Mesendoderm (in vitro differentiated cells): ENCODE measurements around the gene TNFRSF21.
"Not testable (repeated sequence)": the region's sequence is repeated elsewhere in the genome, so short reads cannot be mapped to it uniquely, and the experiment has no call there.

ENCODE experiments used
- DNase-seq: peaks from one replicate; pipeline ENCODE4 v3.0.0; 2013
- H2AK5ac ChIP-seq: 2 replicates; pipeline ENCODE4 v1.6.1; 2013; ENCODE audit warnings: low read length, inconsistent platforms
- H2BK120ac ChIP-seq: 2 replicates; pipeline ENCODE4 v1.6.1; 2013; ENCODE audit warnings: low read depth, mild to moderate bottlenecking, low read length, moderate library complexity, mixed read lengths
- H2BK15ac ChIP-seq: replicated peaks from 2 replicates; pipeline ENCODE4 v1.6.1; 2013; ENCODE audit warnings: low read depth, mild to moderate bottlenecking, moderate library complexity
- H2BK5ac ChIP-seq: 2 replicates; pipeline ENCODE4 v1.6.1; 2013; ENCODE audit warnings: low read length, inconsistent platforms
- H3K18ac ChIP-seq: 2 replicates; pipeline ENCODE4 v1.6.1; 2013; ENCODE audit warnings: mild to moderate bottlenecking, low read length, mixed read lengths
- H3K23ac ChIP-seq: one replicate; pipeline ENCODE4 v1.6.1; 2013; ENCODE audit warnings: low read length
- H3K27ac ChIP-seq: 2 replicates; pipeline ENCODE4 v1.5.1; 2013; ENCODE audit warnings: low read depth, mild to moderate bottlenecking, inconsistent platforms, low read length, moderate library complexity
- H3K27me3 ChIP-seq: 2 replicates; pipeline ENCODE4 v1.6.1; 2013; ENCODE audit warnings: low read length, control low read depth, mild to moderate bottlenecking, inconsistent platforms; ENCODE audit not compliant: insufficient read depth, poor library complexity
- H3K36me3 ChIP-seq: 2 replicates; pipeline ENCODE4 v1.6.1; 2013; ENCODE audit warnings: low read length, inconsistent platforms; ENCODE audit not compliant: control insufficient read depth, insufficient read depth
- H3K4ac ChIP-seq: one replicate; pipeline ENCODE4 v1.6.1; 2013; ENCODE audit warnings: low read depth, mild to moderate bottlenecking, low read length, moderate library complexity
- H3K4me1 ChIP-seq: 2 replicates; pipeline ENCODE4 v1.6.1; 2013; ENCODE audit warnings: low read depth, low read length, inconsistent platforms; ENCODE audit not compliant: control insufficient read depth
- H3K4me2 ChIP-seq: 2 replicates; pipeline ENCODE4 v1.6.1; 2013; ENCODE audit warnings: low read length
- H3K4me3 ChIP-seq: 2 replicates; pipeline ENCODE4 v1.5.1; 2013; ENCODE audit warnings: mild to moderate bottlenecking, low read length
- H3K56ac ChIP-seq: one replicate; pipeline ENCODE4 v1.6.1; 2013; ENCODE audit warnings: low read length
- H3K79me1 ChIP-seq: 2 replicates; pipeline ENCODE4 v1.6.1; 2013; ENCODE audit warnings: low read length, inconsistent platforms
- H3K79me2 ChIP-seq: 2 replicates; pipeline ENCODE4 v1.6.1; 2013; ENCODE audit warnings: mild to moderate bottlenecking, low read length; ENCODE audit not compliant: control insufficient read depth, insufficient read depth
- H3K9ac ChIP-seq: 2 replicates; pipeline ENCODE4 v1.6.1; 2013; ENCODE audit warnings: low read length, inconsistent platforms
- H4K5ac ChIP-seq: one replicate; pipeline ENCODE4 v1.6.1; 2013; ENCODE audit warnings: low read length
- H4K8ac ChIP-seq: one replicate; pipeline ENCODE4 v1.6.1; 2013; ENCODE audit warnings: low read depth, mild to moderate bottlenecking, control low read depth, low read length, moderate library complexity
- WGBS: extraction: QIAGEN DNeasy Blood & Tissue Kit; methylation state at CpG from one replicate; pipeline ENCODE4 v1.1.7; 2013; ENCODE audit warnings: low lambda C conversion rate, missing lambda C conversion rate; ENCODE audit not compliant: insufficient coverage; ENCODE audit errors: extremely low coverage; 5-methylcytosine and 5-hydroxymethylcytosine counted together

TNFRSF21 gene

GRCh38 chr6:47275132-47275531 is 34.6 kb downstream of the TNFRSF21 start:
- not testable (repeated sequence) for H3K9ac ChIP-seq, H3K4me3 ChIP-seq, H3K27me3 ChIP-seq, H2BK15ac ChIP-seq, H4K5ac ChIP-seq, H2AK5ac ChIP-seq, H3K4me1 ChIP-seq, H3K27ac ChIP-seq, H2BK120ac ChIP-seq, H4K8ac ChIP-seq, H3K23ac ChIP-seq, DNase-seq, H3K36me3 ChIP-seq, H3K56ac ChIP-seq, H3K4me2 ChIP-seq, H3K4ac ChIP-seq, H3K18ac ChIP-seq, H2BK5ac ChIP-seq
- Histone ChIP-seq H3K79me1 (peaks cover 13% of the 10 kb centered on the region), H3K79me2 (peaks cover 27% of the 10 kb centered on the region)
- WGBS, result no CpG with 5 or more reads among the region's 5 CpGs

DNA sequence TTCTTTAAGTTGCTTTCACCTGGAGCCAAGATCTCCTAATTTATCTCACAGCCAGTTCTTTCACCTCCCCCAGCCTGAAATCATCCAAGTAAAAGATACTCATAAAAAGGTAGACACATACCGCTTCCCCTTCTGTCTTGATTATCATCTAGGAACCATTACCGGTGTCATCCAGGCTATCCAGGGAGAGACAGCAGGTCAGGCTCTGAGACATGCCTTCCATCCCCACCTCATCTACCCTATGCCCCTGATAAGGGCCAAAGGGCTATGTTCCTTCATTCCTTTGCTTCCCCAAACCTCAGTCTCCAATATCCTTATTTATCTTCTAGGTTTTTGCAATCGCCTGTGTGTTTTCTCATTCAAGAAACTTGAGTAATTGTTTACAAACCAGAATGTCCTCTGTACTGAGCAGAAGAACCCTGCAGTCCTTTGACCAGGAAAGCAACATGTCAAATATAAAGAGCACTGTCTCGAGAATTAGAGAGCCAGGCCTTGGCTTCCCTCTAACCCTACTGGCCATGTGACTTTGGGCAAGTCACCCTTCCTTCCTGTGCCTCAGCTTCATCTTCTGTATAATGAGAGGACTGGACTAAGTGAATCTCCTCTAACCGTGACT is 41.0 kb downstream of the TNFRSF21 start:
- Histone ChIP-seq H3K23ac (no peak overlapping the region), H3K4ac (no peak overlapping the region), H3K9ac (no peak overlapping the region), H3K79me1 (peaks cover 14% of the 10 kb centered on the region), H3K4me2 (no peak overlapping the region), H3K18ac (no peak overlapping the region), H3K4me3 (no peak overlapping the region), H4K8ac (no peak overlapping the region), H3K79me2 (peaks cover 15% of the 10 kb centered on the region), H2AK5ac (no peak overlapping the region), H2BK120ac (no peak overlapping the region), H3K27me3 (no peaks in the 10 kb centered on the region), H3K4me1 (no peaks in the 10 kb centered on the region), H4K5ac (no peak overlapping the region), H2BK5ac (no peak overlapping the region), H3K36me3 (no peaks in the 10 kb centered on the region), H2BK15ac (no peak overlapping the region), H3K27ac (no peak overlapping the region), H3K56ac (no peak overlapping the region)
- no peak for DNase-seq
- no CpG with 5 or more reads among the region's 5 CpGs for WGBS

GRCh38 chr6:47267301-47267700 is 42.4 kb downstream of the TNFRSF21 start:
- H3K9ac ChIP-seq, result no peak overlapping the region
- H4K8ac ChIP-seq, result no peak overlapping the region
- H3K4me2 ChIP-seq, result no peak overlapping the region
- H2BK15ac ChIP-seq, result no peak overlapping the region
- H3K79me1 ChIP-seq, result peaks cover 23% of the 10 kb centered on the region
- no peak overlapping the region for H4K5ac ChIP-seq
- no peaks in the 10 kb centered on the region for H3K36me3 ChIP-seq
- H2BK5ac ChIP-seq, result no peak overlapping the region
- no peaks in the 10 kb centered on the region for H3K4me1 ChIP-seq
- no peak overlapping the region for H3K56ac ChIP-seq
- no peak overlapping the region for H3K4me3 ChIP-seq
- H3K4ac ChIP-seq, result no peak overlapping the region
- WGBS, result no CpG with 5 or more reads among the region's 6 CpGs
- no peak overlapping the region for H3K23ac ChIP-seq
- no peak for DNase-seq
- H3K27me3 ChIP-seq, result no peaks in the 10 kb centered on the region
- no peak overlapping the region for H3K18ac ChIP-seq
- H2AK5ac ChIP-seq, result no peak overlapping the region
- H3K27ac ChIP-seq, result no peak overlapping the region
- peaks cover 13% of the 10 kb centered on the region for H3K79me2 ChIP-seq
- H2BK120ac ChIP-seq, result no peak overlapping the region

DNA sequence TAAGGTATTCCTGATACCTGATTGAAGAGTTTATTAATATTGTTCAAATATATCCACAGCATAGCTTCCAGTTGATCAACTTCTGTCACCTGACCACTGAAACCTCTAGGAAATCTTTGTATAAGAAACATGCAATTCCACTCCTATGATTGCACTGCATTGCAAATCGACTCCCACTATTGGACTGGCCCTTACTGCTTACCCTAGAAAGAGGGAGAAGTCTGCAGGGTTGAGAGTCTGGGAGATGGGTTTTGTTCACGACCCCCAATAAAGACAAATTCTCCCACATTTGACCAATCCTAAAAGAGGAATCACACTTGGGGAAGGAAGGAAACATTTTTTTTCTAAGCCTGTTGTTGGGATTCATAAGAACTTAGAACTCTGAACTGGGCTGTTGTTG is 43.7 kb downstream of the TNFRSF21 start:
- Histone ChIP-seq H2BK15ac (no peak overlapping the region), H3K79me2 (peaks cover 19% of the 10 kb centered on the region), H3K79me1 (peaks cover 30% of the 10 kb centered on the region), H3K9ac (no peak overlapping the region), H3K4me1 (no peaks in the 10 kb centered on the region), H4K8ac (no peak overlapping the region), H4K5ac (no peak overlapping the region), H2AK5ac (no peak overlapping the region), H3K4me3 (no peak overlapping the region), H3K18ac (no peak overlapping the region), H3K36me3 (no peaks in the 10 kb centered on the region), H3K4ac (no peak overlapping the region), H3K23ac (no peak overlapping the region), H3K27me3 (no peaks in the 10 kb centered on the region), H3K4me2 (no peak overlapping the region), H3K27ac (no peak overlapping the region), H2BK5ac (no peak overlapping the region), H2BK120ac (no peak overlapping the region), H3K56ac (no peak overlapping the region)
- no CpG with 5 or more reads among the region's 2 CpGs for WGBS
- DNase-seq, result no peak

DNA sequence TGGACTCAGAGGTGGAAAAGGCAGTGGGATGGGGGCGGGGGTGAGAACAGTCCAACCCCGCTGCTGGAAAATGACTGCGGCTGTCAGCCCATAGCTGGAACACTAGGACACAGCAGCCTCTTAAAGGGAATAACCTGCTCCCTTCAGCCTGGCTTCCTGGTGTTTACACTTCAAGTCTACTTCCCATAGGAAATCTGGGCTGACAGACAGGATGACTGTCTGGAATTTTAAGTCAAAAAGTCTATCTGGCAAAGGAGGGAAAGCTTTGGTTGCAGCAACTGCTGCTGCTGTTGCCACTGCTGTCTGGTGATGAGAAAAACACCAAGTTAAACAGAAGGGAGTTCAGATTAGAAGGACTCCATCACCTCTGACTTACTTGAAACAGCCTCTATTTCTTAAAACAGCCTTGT is 44.9 kb downstream of the TNFRSF21 start:
- no peak overlapping the region for H4K5ac ChIP-seq
- no peak overlapping the region for H3K9ac ChIP-seq
- no CpG with 5 or more reads among the region's 3 CpGs for WGBS

GRCh38 chr6:47263268-47263667 is 46.4 kb downstream of the TNFRSF21 start:
- Histone ChIP-seq H3K79me2 (peaks cover 26% of the 10 kb centered on the region), H2AK5ac (no peak overlapping the region), H2BK15ac (no peak overlapping the region), H3K23ac (no peak overlapping the region), H4K8ac (no peak overlapping the region), H3K27me3 (no peaks in the 10 kb centered on the region), H3K9ac (no peak overlapping the region), H3K18ac (no peak overlapping the region), H3K36me3 (no peaks in the 10 kb centered on the region), H2BK120ac (no peak overlapping the region), H3K4me3 (no peak overlapping the region), H3K79me1 (peaks cover 35% of the 10 kb centered on the region), H2BK5ac (no peak overlapping the region), H3K56ac (no peak overlapping the region), H3K4me2 (no peak overlapping the region), H4K5ac (no peak overlapping the region), H3K4me1 (peaks cover 6% of the 10 kb centered on the region), H3K27ac (no peak overlapping the region), H3K4ac (no peak overlapping the region)
- no CpG with 5 or more reads among the region's 4 CpGs for WGBS
- no peak for DNase-seq

More for the DNA sequence above, 44.9 kb downstream of the TNFRSF21 start:
- Histone ChIP-seq H3K79me1 (peaks cover 33% of the 10 kb centered on the region), H3K4me1 (peaks cover 3% of the 10 kb centered on the region), H3K27ac (no peak overlapping the region), H3K56ac (no peak overlapping the region), H2BK120ac (no peak overlapping the region), H3K4me2 (no peak overlapping the region), H2BK15ac (no peak overlapping the region), H3K18ac (no peak overlapping the region), H3K23ac (no peak overlapping the region), H3K79me2 (peaks cover 22% of the 10 kb centered on the region), H3K4me3 (no peak overlapping the region), H2BK5ac (no peak overlapping the region), H3K36me3 (no peaks in the 10 kb centered on the region), H3K4ac (no peak overlapping the region), H3K27me3 (no peaks in the 10 kb centered on the region), H2AK5ac (no peak overlapping the region), H4K8ac (no peak overlapping the region)
- no peak for DNase-seq
